Endodermal cell (in vitro differentiated cells): Measurements from ENCODE around the gene ZNF319. TPM values are rescaled to one million over a fixed set of nuclear protein-coding genes. Genes with fewer than 3 reads are reported as not detected.

Experiments used
- DNase-seq: peaks from one replicate; pipeline ENCODE4 v3.0.0-alpha.2; 2017
- H3K27ac ChIP-seq: 2 replicates; pipeline ENCODE4 v1.5.1; 2013; ENCODE audit warnings: mild to moderate bottlenecking, low read depth, low read length, moderate library complexity
- H3K27me3 ChIP-seq: 2 replicates; pipeline ENCODE4 v1.6.1; 2013; ENCODE audit warnings: mild to moderate bottlenecking, low read length, moderate library complexity; ENCODE audit not compliant: insufficient read depth, control insufficient read depth, poor library complexity, severe bottlenecking
- H3K36me3 ChIP-seq: 2 replicates; pipeline ENCODE4 v1.7.0; 2013; ENCODE audit warnings: mild to moderate bottlenecking, low read length, moderate library complexity; ENCODE audit not compliant: control insufficient read depth, insufficient read depth
- H3K4me1 ChIP-seq: one replicate; pipeline ENCODE4 v1.7.0; 2013; ENCODE audit warnings: low read length; ENCODE audit not compliant: control insufficient read depth, insufficient read depth
- H3K4me3 ChIP-seq: 2 replicates; pipeline ENCODE4 v1.5.1; 2013; ENCODE audit warnings: mild to moderate bottlenecking, low read length, moderate library complexity
- H3K9ac ChIP-seq: 2 replicates; pipeline ENCODE4 v1.6.1; 2013; ENCODE audit warnings: mild to moderate bottlenecking, low read length, moderate library complexity; ENCODE audit not compliant: poor library complexity, severe bottlenecking; ENCODE audit errors: extremely low read depth
- H3K9me3 ChIP-seq: 2 replicates; pipeline ENCODE4 v1.6.1; 2013; ENCODE audit warnings: mild to moderate bottlenecking, low read length, moderate library complexity; ENCODE audit not compliant: control insufficient read depth
- H3K27ac Mint-ChIP-seq: 2 replicates; pipeline ENCODE4 v1.8.0; 2020; ENCODE audit warnings: mixed read lengths
- H3K27me3 Mint-ChIP-seq: 2 replicates; pipeline ENCODE4 v1.8.0; 2021; ENCODE audit warnings: mild to moderate bottlenecking, mixed read lengths; ENCODE audit not compliant: insufficient read depth
- H3K36me3 Mint-ChIP-seq: 2 replicates; pipeline ENCODE4 v1.8.0; 2020; ENCODE audit warnings: low read depth, mixed read lengths
- H3K4me1 Mint-ChIP-seq: 2 replicates; pipeline ENCODE4 v1.8.0; 2020; ENCODE audit warnings: mixed read lengths
- H3K4me3 Mint-ChIP-seq: 2 replicates; pipeline ENCODE4 v1.8.0; 2020; ENCODE audit warnings: mild to moderate bottlenecking, moderate library complexity, mixed read lengths
- H3K9me3 Mint-ChIP-seq: 2 replicates; pipeline ENCODE4 v1.8.0; 2020; ENCODE audit warnings: mild to moderate bottlenecking, mixed read lengths
- CTCF ChIP-seq: fragments of 200-600 bp; sonication (generic); conservative IDR thresholded peaks from 2 replicates; pipeline ENCODE4 v1.5.0; 2021; ENCODE audit warnings: antibody characterized with exemption, mild to moderate bottlenecking
- WGBS, 2 experiments: methylation state at CpG; one replicate each; pipeline versions ENCODE4 v1.1.5 to v1.1.7; 2013; ENCODE audit warnings: missing lambda C conversion rate in 2 of 2, mixed read lengths in 1 of 2; ENCODE audit not compliant: insufficient coverage in 1 of 2, insufficient read length in 1 of 2; 5-methylcytosine and 5-hydroxymethylcytosine counted together
- total RNA-seq, 2 donors: library from RNA; stranded (reverse); fragmentation: NEBNext Ultra II Directional in 1 of 2; extraction: Animal tissue kit (Norgen Biotek cat#: 25700) in 1 of 2; gene quantifications; 2 replicates in 1 of 2; 3 replicates in 1 of 2; pipeline ENCODE4 v1.2.1, GENCODE V29; 2021

Gene ZNF319
- total RNA-seq, 2 donors from 2014 or later = 9.8 to 10.8 TPM

- Histone ChIP-seq H3K27me3 (peaks cover 33% of the 10 kb centered on the region), H3K27ac (no peak overlapping the region), H3K4me1 (peaks cover 4% of the 10 kb centered on the region), H3K9me3 (no peaks in the 10 kb centered on the region), H3K9ac (no peak overlapping the region), H3K36me3 (no peaks in the 10 kb centered on the region), H3K4me3 (no peak overlapping the region)
- Mint-ChIP-seq H3K4me3 (no peak overlapping the region), H3K27ac (no peak overlapping the region), H3K36me3 (no peaks in the 10 kb centered on the region), H3K9me3 (no peaks in the 10 kb centered on the region), H3K27me3 (peaks cover 44% of the 10 kb centered on the region), H3K4me1 (peaks cover 7% of the 10 kb centered on the region)
- no peak for DNase-seq
- 96 to 100% methylated on average over 3 to 8 of the region's 8 CpGs for WGBS, 2 experiments
- no peak for TF ChIP-seq CTCF
Measured at GRCh38 chr16:57987441-57988177, 12.9 kb downstream of the ZNF319 start.

GRCh38 chr16:57986196-57986595 lies 14.3 kb downstream of the ZNF319 start:
- peak; percentile 31 for DNase-seq
- no peak overlapping the region for H3K27ac ChIP-seq
- peaks cover 14% of the 10 kb centered on the region for H3K4me1 Mint-ChIP-seq
- WGBS, 2 experiments = 68 to 73% methylated on average over 6 to 8 of the region's 9 CpGs
- peaks cover 33% of the 10 kb centered on the region for H3K27me3 ChIP-seq
- H3K4me3 Mint-ChIP-seq = peak overlapping the region; percentile 69
- TF ChIP-seq CTCF = no peak
- no peaks in the 10 kb centered on the region for H3K36me3 Mint-ChIP-seq
- H3K9me3 ChIP-seq = no peaks in the 10 kb centered on the region
- H3K9me3 Mint-ChIP-seq = no peaks in the 10 kb centered on the region
- H3K4me3 ChIP-seq = peak overlapping the region; percentile 81
- no peak overlapping the region for H3K9ac ChIP-seq
- H3K27me3 Mint-ChIP-seq = peaks cover 44% of the 10 kb centered on the region
- H3K36me3 ChIP-seq = no peaks in the 10 kb centered on the region
- H3K4me1 ChIP-seq = peaks cover 4% of the 10 kb centered on the region
- H3K27ac Mint-ChIP-seq = no peak overlapping the region

- no peaks in the 10 kb centered on the region for H3K36me3 Mint-ChIP-seq
- Histone ChIP-seq H3K4me3 (peak overlapping the region; percentile 81), H3K36me3 (no peaks in the 10 kb centered on the region), H3K9ac (peak overlapping the region; percentile 25), H3K9me3 (no peaks in the 10 kb centered on the region), H3K27me3 (peaks cover 33% of the 10 kb centered on the region), H3K4me1 (peaks cover 4% of the 10 kb centered on the region), H3K27ac (no peak overlapping the region)
- H3K27ac Mint-ChIP-seq = no peak overlapping the region
- no peak for TF ChIP-seq CTCF
- peaks cover 14% of the 10 kb centered on the region for H3K4me1 Mint-ChIP-seq
- H3K9me3 Mint-ChIP-seq = no peaks in the 10 kb centered on the region
- H3K4me3 Mint-ChIP-seq = peak overlapping the region; percentile 69
- peaks cover 44% of the 10 kb centered on the region for H3K27me3 Mint-ChIP-seq
- 7 to 9% methylated on average over 23 to 62 of the region's 62 CpGs for WGBS, 2 experiments
- DNase-seq = peak; percentile 75
Measured at GRCh38 chr16:57985204-57986181, 15.0 kb downstream of the ZNF319 start.
